ENCODE measurements around the gene CADM3. TPM values are rescaled to one million over a fixed set of nuclear protein-coding genes. Genes with fewer than 3 reads are reported as not detected.

The CADM3 gene
- total RNA-seq, 4 donors from 2014 or later: 0.19 to 9.2 (median 3.3) TPM

DNA sequence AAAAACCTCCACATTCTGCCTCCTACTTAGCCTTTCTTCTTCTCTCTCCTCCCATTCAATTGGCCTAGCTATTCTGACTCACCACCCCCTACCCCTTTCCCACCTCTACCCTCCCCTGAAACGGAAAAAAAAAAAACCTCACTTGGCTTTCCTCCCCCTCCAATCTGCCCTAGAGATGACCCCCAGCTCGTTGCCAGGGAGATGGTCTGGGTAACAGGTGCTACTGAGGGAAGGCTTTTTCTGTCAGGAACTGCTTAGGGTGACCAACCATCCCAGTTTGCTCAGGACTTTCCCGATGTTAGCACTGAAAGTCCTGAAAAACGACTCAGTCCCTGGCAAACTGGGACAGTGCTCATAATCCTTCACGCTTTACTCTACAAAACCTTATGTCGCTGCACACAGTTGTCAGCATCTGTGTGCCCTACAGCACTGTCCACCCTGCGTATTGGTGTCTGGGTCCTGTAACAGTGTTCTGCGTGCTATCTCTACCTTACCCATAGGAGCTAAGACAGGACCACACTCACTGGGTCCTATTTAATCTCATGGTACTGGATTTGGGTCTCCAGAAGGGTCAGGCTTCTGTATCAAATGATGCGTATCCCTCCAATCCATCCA is 7.7 kb upstream of the CADM3 start:
- Histone ChIP-seq H3K27ac (no peak overlapping the region), H3K4me1 (peaks cover 0 to 19% (median 6%) of the 10 kb centered on the region in 3 donors), H3K4me3 (no peak overlapping the region), H3K9me3 (no peaks in the 10 kb centered on the region), H3K36me3 (no peaks in the 10 kb centered on the region), H3K27me3 (peaks cover 0 to 55% (median 2%) of the 10 kb centered on the region in 4 donors)
- DNase-seq: no peak
- WGBS, 2 donors: 61 to 63% methylated on average over 8 of the region's 9 CpGs
- intact Hi-C loops (cut with DNase I): loop anchor here (5.0 kb wide), 2 partner anchors 34 to 49 kb away; no protein-coding TSS in a partner anchor
- TF ChIP-seq POLR2A (IDR thresholded peaks at IDR 0.05): no peak
- TF ChIP-seq, protein P1, sequence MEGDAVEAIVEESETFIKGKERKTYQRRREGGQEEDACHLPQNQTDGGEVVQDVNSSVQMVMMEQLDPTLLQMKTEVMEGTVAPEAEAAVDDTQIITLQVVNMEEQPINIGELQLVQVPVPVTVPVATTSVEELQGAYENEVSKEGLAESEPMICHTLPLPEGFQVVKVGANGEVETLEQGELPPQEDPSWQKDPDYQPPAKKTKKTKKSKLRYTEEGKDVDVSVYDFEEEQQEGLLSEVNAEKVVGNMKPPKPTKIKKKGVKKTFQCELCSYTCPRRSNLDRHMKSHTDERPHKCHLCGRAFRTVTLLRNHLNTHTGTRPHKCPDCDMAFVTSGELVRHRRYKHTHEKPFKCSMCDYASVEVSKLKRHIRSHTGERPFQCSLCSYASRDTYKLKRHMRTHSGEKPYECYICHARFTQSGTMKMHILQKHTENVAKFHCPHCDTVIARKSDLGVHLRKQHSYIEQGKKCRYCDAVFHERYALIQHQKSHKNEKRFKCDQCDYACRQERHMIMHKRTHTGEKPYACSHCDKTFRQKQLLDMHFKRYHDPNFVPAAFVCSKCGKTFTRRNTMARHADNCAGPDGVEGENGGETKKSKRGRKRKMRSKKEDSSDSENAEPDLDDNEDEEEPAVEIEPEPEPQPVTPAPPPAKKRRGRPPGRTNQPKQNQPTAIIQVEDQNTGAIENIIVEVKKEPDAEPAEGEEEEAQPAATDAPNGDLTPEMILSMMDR (IDR thresholded peaks at IDR 0.05): no peak

DNA sequence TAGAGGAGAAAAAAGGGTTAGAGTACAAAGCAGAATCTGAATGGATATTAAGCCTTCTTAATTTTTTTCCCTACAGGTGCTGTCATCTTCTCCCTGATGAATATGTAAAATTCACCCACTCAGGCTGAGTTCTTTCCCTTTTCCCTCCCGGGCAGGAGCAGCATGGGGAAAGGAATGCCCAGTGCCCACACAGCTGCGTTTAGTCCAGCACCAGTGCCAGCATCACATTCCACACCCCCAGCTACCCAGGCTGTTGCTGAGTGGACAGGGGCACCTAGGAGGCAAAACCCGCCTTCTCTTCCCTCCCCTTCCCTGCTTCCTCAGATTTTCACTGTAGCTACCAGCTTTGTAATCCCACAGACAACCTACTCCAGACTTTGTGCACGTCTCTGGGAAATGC is 3.4 kb upstream of the CADM3 start:
- Histone ChIP-seq H3K4me1 (peaks cover 8 to 23% (median 10%) of the 10 kb centered on the region in 3 donors), H3K9me3 (no peaks in the 10 kb centered on the region), H3K4me3 (no peak overlapping the region), H3K36me3 (no peaks in the 10 kb centered on the region), H3K27me3 (peaks cover 10 to 91% (median 18%) of the 10 kb centered on the region in 4 donors), H3K27ac (no peak overlapping the region)
- TF ChIP-seq, protein P1 (IDR thresholded peaks at IDR 0.05): no peak
- TF ChIP-seq POLR2A (IDR thresholded peaks at IDR 0.05): no peak
- no peak for DNase-seq
- 45 to 51% methylated on average over 4 of the region's 4 CpGs for WGBS, 2 donors
- intact Hi-C loops (cut with DNase I): no loop called here

DNA sequence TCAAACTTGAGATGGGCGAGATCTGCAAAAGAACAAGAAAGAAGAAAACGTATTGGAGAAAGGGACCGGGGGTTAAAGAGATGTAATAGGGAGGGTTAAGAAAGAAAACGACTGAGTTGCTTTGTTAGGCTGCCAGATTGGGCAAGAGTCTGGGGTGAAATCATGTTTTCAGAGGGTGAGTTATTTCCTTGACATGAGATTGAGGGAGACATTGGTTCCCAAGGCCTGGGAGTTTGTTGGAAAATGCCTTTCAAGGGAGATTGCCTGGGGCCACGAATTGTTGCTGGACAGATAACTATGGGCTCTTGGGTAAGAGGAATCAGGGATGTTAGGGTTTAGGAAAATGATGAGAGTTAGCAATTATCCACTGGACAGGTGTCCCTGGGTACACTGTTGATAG is 776 bp upstream of the CADM3 start:
- H3K27ac ChIP-seq: peak overlapping the region in 1 of 4 donors; percentile 43
- H3K36me3 ChIP-seq: no peaks in the 10 kb centered on the region
- 53 to 61% methylated on average over 5 of the region's 5 CpGs for WGBS, 2 donors
- DNase-seq: no peak
- no peaks in the 10 kb centered on the region for H3K9me3 ChIP-seq
- H3K4me1 ChIP-seq: peaks cover 8 to 28% (median 10%) of the 10 kb centered on the region in 3 donors
- H3K27me3 ChIP-seq: peaks cover 10 to 98% (median 18%) of the 10 kb centered on the region in 4 donors
- intact Hi-C loops (cut with DNase I): no loop called here
- no peak overlapping the region for H3K4me3 ChIP-seq
- TF ChIP-seq, protein P1 (IDR thresholded peaks at IDR 0.05): no peak
- TF ChIP-seq POLR2A (IDR thresholded peaks at IDR 0.05): no peak

DNA sequence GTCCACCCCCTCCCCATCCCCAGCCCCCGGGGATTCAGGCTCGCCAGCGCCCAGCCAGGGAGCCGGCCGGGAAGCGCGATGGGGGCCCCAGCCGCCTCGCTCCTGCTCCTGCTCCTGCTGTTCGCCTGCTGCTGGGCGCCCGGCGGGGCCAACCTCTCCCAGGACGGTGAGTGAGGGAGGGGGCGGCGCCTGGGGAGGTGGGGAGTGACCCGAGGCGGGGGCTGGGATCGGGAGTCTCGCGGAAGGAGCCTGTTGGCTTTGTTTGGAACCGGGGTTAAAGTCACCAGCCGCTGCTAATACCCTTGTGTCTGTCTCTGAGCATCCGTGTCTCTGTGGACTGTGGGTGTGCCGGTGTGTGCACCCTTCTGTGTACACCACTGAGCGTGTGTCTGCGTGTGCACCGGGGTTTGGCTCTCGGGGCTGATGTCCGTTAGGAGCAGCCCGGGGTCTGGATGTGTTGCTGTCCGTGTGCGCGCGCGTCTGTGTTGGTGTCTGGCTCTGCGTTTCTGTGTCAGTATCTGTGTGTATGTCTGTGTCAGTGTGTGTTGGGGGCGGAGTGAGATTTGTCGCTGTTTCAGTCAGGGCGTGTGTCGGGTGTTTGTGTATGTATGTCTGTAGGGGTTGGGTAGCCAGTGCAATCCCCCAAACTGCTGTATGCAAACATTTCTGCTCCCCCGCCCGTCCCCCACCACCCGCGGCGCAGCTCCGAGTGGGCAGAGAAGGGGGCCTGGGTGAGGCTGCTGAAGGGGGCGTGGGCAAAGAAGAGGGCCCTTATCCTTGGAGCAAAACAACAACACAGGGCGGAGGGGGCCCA is 480 bp downstream of the CADM3 start:
- WGBS, 2 donors: 0 to 6% methylated on average over 2 to 4 of the region's 49 CpGs

More for the DNA sequence above, 480 bp downstream of the CADM3 start:
- peak overlapping the region in 2 of 4 donors; percentile 43 to 51 for H3K27ac ChIP-seq
- peaks cover 8 to 28% (median 10%) of the 10 kb centered on the region in 3 donors for H3K4me1 ChIP-seq
- H3K9me3 ChIP-seq: no peaks in the 10 kb centered on the region
- no peak for DNase-seq
- TF ChIP-seq, protein P1 (IDR thresholded peaks at IDR 0.05): no peak
- TF ChIP-seq POLR2A (IDR thresholded peaks at IDR 0.05): no peak
- H3K27me3 ChIP-seq: peaks cover 10 to 93% (median 18%) of the 10 kb centered on the region in 4 donors
- intact Hi-C loops (cut with DNase I): no loop called here
- H3K36me3 ChIP-seq: no peaks in the 10 kb centered on the region
- peak overlapping the region in 3 of 4 donors; percentile 30 to 62 (median 41) for H3K4me3 ChIP-seq

All from esophagus squamous epithelium (tissue), 5 donors.